RWPE2 (cell line): Measurements from ENCODE around the gene RNF217.

ENCODE experiments used
- ATAC-seq: fragments of 200-7000 bp; cut with Tn5 transposase; 3 replicates; pipeline ENCODE4 v1.9.1; 2021; ENCODE audit warnings: low read depth
- DNase-seq: peaks from one replicate; pipeline ENCODE4 v3.0.0-alpha.2; 2020; ENCODE audit warnings: low spot score
- H3K27ac ChIP-seq: fragments of 450-650 bp; 2 replicates; pipeline ENCODE4 v1.5.1; 2017; ENCODE audit warnings: mild to moderate bottlenecking; ENCODE audit not compliant: poor library complexity, severe bottlenecking
- H3K27me3 ChIP-seq: fragments of 250-450 bp; sonication (Bioruptor Pico); 2 replicates; pipeline ENCODE4 v1.5.1; 2021; ENCODE audit warnings: mild to moderate bottlenecking, moderate library complexity; ENCODE audit not compliant: insufficient read depth, poor library complexity, severe bottlenecking
- H3K36me3 ChIP-seq: fragments of 250-450 bp; sonication (Bioruptor Pico); 2 replicates; pipeline ENCODE4 v1.5.1; 2020; ENCODE audit warnings: low read depth, mild to moderate bottlenecking, moderate library complexity
- H3K4me1 ChIP-seq: fragments of 250-450 bp; sonication (Bioruptor Pico); 2 replicates; pipeline ENCODE4 v1.5.1; 2021; ENCODE audit warnings: mild to moderate bottlenecking, moderate library complexity; ENCODE audit not compliant: insufficient read depth, poor library complexity, severe bottlenecking
- H3K4me3 ChIP-seq: fragments of 250-450 bp; sonication (Bioruptor Pico); 2 replicates; pipeline ENCODE4 v1.5.1; 2021; ENCODE audit warnings: mild to moderate bottlenecking, moderate library complexity; ENCODE audit not compliant: severe bottlenecking
- H3K9me3 ChIP-seq: fragments of 250-450 bp; sonication (Bioruptor Pico); 2 replicates; pipeline ENCODE4 v1.5.1; 2021; ENCODE audit warnings: mild to moderate bottlenecking, moderate library complexity; ENCODE audit not compliant: severe bottlenecking
- CTCF ChIP-seq: fragments of 450-650 bp; IDR thresholded peaks from one replicate; pipeline ENCODE4 v1.5.1; 2017; ENCODE audit warnings: mild to moderate bottlenecking, moderate library complexity; ENCODE audit not compliant: poor library complexity, severe bottlenecking

The RNF217 gene

GRCh38 chr6:124993327-124993726, 31.1 kb downstream of the RNF217 start:
- TF ChIP-seq CTCF, result no peak
- Histone ChIP-seq H3K27me3 (no peaks in the 10 kb centered on the region), H3K4me3 (no peak overlapping the region), H3K27ac (no peak overlapping the region), H3K36me3 (peaks cover 31% of the 10 kb centered on the region), H3K4me1 (peaks cover 36% of the 10 kb centered on the region), H3K9me3 (no peaks in the 10 kb centered on the region)
- ATAC-seq (0 out of 3 replicates have a peak, but pooled peaks have one; percentile 19), DNase-seq (no peak)

GRCh38 chr6:124994648-124995047, 32.4 kb downstream of the RNF217 start:
- no peak overlapping the region for H3K4me3 ChIP-seq
- H3K9me3 ChIP-seq, result no peaks in the 10 kb centered on the region
- peaks cover 26% of the 10 kb centered on the region for H3K36me3 ChIP-seq
- no peak for ATAC-seq
- H3K27me3 ChIP-seq, result no peaks in the 10 kb centered on the region
- H3K4me1 ChIP-seq, result peaks cover 39% of the 10 kb centered on the region
- peak overlapping the region; percentile 10 for H3K27ac ChIP-seq
- no peak for DNase-seq
- no peak for TF ChIP-seq CTCF

- no peak for TF ChIP-seq CTCF
- DNase-seq (no peak), ATAC-seq (peak; percentile 45; the same call in 1 of the 3 replicates)
- Histone ChIP-seq H3K27ac (peak overlapping the region; percentile 10), H3K27me3 (no peaks in the 10 kb centered on the region), H3K36me3 (peaks cover 29% of the 10 kb centered on the region), H3K4me1 (peaks cover 39% of the 10 kb centered on the region), H3K9me3 (no peaks in the 10 kb centered on the region), H3K4me3 (no peak overlapping the region)
These were observed 32.9 kb downstream of the RNF217 start for GRCh38 chr6:124995131-124995530.

DNA sequence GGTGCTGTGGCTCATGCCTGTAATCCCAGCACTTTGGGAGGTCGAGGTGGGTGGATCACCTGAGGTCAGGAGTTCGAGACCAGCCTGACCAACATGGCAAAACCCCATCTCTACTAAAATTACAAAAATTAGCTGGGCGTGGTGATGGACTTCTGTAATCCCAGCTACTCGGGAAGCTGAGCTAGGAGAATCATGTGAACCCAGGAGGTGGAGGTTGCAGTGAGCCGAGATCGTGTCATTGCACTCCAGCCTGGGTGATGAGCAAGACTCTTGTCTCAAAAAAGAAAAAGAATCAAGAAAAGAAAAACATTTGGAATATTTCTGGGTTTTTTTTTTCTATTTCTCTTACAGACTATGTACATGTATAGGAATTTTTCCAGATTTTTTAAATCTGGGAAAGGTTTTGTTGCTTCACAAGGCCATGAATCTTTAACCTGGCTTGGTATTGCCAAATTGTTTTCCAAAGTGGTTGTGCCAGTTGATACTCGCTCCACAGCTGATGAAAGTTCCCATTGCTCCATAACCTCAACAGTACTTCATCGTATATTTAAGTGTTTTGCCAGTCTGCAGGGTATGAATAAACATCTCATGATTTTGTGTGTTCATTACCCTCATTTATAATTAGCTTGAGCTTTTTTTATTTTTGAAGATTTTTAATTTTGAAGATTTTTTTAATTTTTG, 33.5 kb downstream of the RNF217 start:
- H3K4me3 ChIP-seq, result no peak overlapping the region
- TF ChIP-seq CTCF, result no peak
- H3K36me3 ChIP-seq, result peaks cover 34% of the 10 kb centered on the region
- peak overlapping the region; percentile 10 for H3K27ac ChIP-seq
- no peak for DNase-seq
- H3K27me3 ChIP-seq, result no peaks in the 10 kb centered on the region
- no peak; the same call in 2 of the 3 replicates for ATAC-seq
- peaks cover 40% of the 10 kb centered on the region for H3K4me1 ChIP-seq
- no peaks in the 10 kb centered on the region for H3K9me3 ChIP-seq

GRCh38 chr6:124996411-124996810, 34.2 kb downstream of the RNF217 start:
- DNase-seq, result no peak
- TF ChIP-seq CTCF, result no peak
- ATAC-seq, result no peak

More at GRCh38 chr6:124996411-124996810, 34.2 kb downstream of the RNF217 start:
- H3K27ac ChIP-seq, result no peak overlapping the region
- no peaks in the 10 kb centered on the region for H3K27me3 ChIP-seq
- H3K4me3 ChIP-seq, result no peak overlapping the region
- H3K4me1 ChIP-seq, result peaks cover 47% of the 10 kb centered on the region
- peaks cover 40% of the 10 kb centered on the region for H3K36me3 ChIP-seq
- H3K9me3 ChIP-seq, result no peaks in the 10 kb centered on the region
